ENCODE data around the gene MAGEB2.
"Not testable (repeated sequence)": the region's sequence is repeated elsewhere in the genome, so short reads cannot be mapped to it uniquely, and the experiment has no call there.

MAGEB2 gene

GRCh38 chrX:30215357-30215843 lies at the start of gene MAGEB2:
Gene MAGEB2, plus strand, starts transcription at chrX:30215563. Its CDS starts 3,018 bp downstream, at chrX:30218581.
- no peak for DNase-seq

- no peak for DNase-seq
Measured at GRCh38 chrX:30170900-30171299, 44.5 kb upstream of the MAGEB2 start.

DNA sequence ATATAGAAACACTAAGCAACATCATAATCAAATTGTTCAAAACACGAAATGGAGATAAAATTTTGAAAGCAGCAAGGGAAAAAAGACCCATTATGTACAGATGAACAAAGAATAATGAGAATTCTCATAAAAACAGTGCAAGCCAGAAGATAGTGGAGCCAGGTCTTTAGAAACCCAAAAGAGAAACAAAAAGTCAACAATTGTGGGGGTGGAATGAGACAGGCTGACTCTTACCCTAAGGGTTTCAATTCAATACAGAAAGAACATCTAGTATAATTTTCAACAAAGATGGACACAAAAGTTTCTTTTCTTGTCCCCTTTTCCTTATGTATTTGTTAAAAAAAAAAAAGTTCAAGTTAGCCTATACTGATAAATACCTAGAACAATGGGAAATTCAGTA lies 34.0 kb upstream of the MAGEB2 start:
- no peak for DNase-seq

GRCh38 chrX:30183554-30183953 lies 31.8 kb upstream of the MAGEB2 start:
- no peak for DNase-seq

DNA sequence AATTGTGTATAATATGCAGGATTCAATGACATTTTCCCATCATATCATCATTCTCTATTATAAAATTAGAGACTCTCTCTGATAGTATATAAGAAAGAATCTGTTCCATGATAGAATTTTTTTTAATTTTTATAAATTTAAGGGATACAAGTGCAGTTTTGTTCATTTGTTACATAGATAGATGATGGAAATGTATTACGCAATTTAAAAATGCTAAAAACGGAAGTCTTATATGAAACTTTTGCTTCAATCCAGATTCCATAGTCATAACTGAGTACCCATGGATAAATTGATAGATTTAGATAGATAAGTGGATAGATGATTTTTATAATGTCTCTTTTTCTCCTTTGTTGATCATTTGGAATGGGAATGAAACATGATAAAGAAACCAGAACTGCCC lies 24.9 kb upstream of the MAGEB2 start:
- no peak for DNase-seq

DNA sequence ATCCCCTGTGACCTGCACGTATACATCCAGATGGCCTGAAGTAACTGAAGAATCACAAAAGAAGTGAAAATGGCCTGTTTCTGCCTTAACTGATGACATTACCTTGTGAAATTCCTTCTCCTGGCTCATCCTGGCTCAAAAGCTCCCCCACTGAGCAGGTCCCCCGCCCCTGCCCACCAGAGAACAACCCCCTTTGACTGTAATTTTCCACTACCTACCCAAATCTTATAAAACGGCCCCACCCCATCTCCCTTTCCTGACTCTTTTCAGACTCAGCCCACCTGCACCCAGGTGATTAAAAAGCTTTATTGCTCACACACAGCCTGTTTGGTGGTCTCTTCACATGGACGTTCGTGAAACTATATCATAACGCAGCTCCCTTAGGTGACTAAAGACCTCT lies 21.5 kb upstream of the MAGEB2 start:
- DNase-seq = not testable (repeated sequence)

DNA sequence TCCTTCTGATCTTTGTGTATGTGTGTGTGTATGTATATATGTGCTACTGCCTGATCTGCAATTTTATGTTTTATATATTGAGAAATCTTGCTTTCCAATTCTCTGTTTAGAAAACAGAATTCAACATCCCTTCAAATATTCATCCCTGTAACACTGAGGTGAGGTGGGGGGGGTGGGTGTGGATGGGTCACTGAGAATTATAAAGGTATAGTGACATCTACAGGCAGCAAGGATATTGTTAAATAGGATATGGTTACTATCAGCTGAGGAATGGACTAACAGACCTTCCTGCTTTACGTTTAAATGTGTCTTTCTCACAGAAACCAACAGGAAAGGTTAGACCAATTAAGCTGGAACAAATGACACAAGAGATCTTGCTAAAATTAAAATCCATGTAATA lies 19.0 kb upstream of the MAGEB2 start:
- DNase-seq = no peak

DNA sequence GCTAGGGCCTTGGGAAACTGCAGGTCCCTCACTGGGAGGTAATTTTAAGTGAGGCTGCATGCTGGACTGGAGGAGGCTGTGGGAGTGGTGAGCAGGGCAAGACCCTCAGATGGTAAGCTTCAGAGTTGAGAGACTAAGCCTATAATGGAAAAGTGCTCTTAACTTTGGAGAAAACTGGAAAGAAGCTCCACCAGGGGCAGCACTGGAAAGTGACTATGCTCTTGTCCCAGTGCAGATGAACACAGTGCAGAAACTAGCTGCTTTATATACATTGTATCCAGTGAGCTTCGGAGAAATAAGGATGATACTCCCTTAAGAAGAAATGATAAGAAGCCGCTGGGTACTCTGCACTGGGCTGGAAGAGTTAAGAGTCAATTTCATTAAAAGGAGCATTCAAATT lies 3.2 kb upstream of the MAGEB2 start:
- DNase-seq = no peak

DNA sequence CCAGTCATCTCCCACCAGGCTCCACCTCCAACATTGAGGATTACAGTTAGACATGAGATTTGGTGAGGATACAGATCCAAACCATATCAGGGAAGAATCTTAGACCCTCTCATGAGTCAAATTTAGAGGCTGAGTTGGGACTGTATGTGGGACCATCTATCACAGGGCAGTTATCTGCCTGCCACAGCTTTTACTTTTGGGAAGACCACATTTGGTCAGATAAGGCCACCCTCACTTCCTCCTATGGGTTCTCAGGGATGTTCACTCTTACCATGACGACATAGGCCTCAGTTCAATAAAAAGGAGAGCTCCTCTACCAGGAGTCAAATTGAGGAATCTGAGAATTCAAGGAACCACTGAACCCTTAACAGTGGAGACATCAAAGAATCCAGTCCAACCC lies 2.1 kb downstream of the MAGEB2 start:
- no peak for DNase-seq

DNA sequence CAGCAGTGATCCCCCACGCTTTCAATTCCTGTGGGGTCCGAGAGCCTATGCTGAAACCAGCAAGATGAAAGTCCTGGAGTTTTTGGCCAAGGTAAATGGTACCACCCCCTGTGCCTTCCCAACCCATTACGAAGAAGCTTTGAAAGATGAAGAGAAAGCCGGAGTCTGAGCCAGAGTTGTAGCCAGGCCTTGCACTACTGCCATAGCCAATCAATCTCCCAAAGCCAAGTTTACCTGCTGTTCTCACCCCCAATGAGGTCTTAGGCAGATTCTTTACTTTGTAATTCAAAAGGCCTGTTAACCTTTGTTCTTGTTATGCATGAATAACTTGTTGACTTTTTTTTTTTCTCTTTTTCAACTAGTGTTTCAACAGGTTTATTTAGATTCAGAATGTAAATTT lies 4.0 kb downstream of the MAGEB2 start:
- no peak for DNase-seq

DNA sequence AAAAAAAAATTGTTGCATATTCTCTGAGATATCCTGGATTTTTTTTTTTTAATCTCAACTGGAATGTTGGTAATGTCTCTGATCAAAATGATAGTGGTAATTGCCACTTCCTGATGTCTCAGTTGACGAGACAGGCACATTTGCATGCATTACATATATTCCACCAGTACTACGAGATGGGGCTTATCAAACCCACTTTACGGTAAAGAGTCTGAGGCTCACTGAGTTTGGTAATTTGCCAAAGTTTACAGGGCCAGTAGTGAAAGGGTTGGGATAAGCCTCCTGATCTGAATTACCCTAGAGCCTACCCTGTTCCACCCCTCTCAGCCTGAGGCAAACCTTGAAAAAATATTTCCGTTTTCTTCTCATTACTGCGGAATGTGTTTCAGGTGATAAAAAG lies 5.3 kb downstream of the MAGEB2 start:
- no peak for DNase-seq

- DNase-seq = no peak
Measured at GRCh38 chrX:30224536-30224935, 9.2 kb downstream of the MAGEB2 start.

DNA sequence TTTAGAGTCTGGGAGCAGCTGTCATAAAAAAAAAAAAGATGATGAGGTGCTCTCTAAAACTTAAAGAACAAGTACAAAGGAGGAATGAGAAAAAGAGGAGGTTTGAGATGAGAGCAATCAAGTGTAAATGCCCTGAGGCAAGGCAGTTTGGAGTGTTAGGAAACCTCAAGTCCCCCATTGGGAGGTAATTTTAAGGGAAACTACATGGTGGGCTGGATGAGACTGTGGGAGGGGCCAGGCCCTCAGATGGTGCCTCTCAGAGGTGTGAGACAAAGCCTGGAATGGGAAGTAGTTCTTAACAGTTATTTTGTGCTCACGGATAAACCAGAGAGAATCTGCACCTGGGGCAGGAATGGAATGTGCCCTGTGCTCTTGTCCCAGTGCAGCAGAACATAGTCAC lies 13.2 kb downstream of the MAGEB2 start:
- no peak for DNase-seq

DNA sequence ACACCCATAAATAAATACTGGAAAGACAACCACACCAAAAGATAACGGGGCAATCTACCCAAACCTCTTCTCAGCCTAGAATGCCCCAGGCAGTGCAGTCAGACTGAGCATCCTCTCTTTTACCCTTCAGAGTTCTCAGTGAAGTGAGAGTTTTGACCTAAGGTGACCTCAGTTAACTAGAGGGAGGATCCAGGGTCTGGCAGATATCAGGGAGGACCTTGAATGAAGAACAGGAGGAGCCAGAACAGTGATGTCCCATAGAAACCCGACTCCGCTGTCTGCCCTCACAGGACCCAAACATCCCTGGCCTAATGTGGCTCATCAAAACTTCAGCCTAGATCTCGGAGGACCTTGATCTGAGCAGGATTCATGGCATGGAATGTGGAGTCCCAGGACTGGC lies 15.0 kb downstream of the MAGEB2 start, which contains the start of gene MAGEB3:
TSS of gene MAGEB3 (plus strand) at position 263 of the 400 bp plus-strand sequence. CDS start 5,268 bp downstream, outside the sequence.
- DNase-seq = no peak

DNA sequence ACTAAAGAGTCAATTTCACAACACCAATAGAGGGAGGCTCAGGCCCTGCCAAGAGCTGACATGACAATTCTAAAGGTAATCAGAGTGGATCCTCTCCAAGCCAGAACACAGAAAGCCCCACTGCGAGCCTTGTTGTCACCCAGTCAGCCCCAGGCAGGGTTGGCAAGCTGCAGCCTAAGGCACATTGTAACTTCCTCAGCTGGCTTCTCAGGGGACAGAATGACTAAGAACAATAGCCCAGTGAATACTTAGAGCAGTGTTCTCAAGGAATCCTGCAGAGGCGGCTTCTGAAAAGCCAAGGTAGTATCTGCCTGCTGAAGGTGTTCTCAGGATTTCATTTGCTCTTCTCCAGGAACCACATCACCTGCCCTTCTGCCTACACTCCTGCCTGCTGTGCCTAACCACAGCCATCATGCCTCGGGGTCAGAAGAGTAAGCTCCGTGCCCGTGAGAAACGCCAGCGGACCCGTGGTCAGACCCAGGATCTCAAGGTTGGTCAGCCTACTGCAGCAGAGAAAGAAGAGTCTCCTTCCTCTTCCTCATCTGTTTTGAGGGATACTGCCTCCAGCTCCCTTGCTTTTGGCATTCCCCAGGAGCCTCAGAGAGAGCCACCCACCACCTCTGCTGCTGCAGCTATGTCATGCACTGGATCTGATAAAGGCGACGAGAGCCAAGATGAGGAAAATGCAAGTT lies 26.5 kb downstream of the MAGEB2 start, which contains the start of gene MAGEB4:
TSS of gene MAGEB4 (plus strand) at position 277 of the 692 bp plus-strand sequence. CDS start at position 413, 136 bp downstream.
- DNase-seq = no peak

DNA sequence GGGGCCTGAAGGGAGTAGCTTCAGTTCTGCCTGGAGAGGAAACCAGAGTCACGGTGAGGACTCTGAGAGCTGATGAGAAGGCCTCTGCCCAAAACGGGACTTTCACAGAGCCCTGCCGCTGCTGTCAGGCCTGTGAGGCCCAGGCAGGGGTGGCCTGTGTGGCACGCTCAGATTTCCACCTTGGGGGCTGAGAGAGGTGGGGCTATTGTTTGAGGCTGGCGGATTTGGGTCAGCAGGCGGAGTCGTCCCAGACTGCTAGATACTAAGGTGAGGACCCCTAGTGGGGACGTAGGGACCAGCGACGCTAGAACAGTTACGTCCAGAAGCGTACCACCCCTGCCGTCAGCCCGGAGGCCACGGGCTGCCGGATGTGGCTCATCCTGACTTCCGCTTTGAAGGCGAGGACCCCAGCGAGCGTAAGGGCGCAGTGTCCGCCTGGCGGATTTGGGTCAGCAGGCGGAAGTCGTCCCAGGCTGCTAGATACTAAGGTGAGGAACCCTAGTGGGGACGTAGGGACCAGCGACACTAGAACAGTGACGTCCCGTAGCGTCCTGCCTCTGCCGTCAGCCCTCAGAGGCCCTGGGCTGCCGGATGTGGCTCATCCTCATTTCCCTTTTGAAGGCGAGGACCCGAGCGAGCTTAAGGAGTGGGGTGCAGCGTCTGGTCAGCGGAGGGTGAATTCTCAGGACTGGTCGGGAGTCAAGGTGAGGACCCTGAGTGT lies 31.6 kb downstream of the MAGEB2 start, which contains the start of gene MAGEB1:
TSS of gene MAGEB1 (plus strand) at position 378 of the 721 bp plus-strand sequence. CDS start 3,348 bp downstream, outside the sequence.
- DNase-seq = no peak

DNA sequence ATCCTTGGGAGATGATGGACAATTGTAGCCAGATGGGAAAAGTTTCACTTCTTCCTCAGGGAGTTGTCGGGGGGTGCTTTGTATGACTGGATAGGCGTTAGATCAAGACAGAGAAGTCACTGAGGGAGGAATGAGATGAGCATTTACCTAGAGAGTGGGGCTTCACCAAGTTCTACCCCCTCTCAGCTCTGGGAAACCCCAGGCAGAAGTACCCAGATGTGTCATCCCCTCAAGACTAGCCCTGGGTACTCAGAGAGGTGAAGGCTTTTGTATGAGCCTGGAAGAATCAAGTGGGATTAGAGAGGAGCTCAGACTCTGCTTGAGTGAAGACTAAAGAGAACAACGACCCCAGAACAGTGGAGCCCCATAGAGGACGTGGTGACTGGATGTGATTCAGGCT lies 33.5 kb downstream of the MAGEB2 start:
- no peak for DNase-seq

DNA sequence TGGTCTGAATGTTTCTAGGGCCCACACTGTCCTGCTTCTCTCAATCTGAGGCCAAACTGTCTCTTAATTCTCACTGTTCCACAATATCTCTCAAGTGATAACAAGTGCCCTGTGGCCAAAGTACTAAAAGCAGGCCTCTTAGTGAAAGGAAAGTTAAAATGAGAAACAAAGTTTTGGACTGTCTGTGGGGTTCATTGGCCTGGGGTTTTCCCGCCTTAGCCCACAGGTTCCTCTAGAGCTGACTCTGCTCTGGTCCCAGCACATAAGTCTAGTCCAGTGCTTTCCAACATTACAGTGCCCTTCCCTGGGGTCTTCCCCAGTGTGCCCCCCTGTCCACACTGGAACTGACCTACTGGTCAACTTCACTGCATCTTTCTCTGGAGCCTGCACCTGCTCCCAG lies 37.9 kb downstream of the MAGEB2 start:
- no peak for DNase-seq

DNA sequence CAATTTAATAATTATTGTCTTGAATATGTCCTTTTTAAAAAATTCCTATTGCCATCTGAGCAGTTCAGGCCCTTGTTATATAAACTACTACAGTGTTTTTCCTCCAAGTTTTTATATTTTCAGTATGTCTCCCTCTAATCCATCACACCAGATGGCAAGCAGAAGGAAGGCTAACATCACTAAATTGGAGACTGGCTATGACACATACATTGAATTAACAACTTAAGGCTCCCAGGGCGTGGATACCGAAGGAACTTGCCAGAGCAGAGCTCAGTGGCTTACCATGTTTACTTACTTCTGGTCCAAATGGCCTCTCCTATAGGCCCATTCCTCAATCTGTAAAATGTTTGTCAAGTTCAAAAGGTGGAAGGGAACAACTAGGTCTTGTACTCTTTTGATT lies 44.6 kb downstream of the MAGEB2 start:
- no peak for DNase-seq

DNA sequence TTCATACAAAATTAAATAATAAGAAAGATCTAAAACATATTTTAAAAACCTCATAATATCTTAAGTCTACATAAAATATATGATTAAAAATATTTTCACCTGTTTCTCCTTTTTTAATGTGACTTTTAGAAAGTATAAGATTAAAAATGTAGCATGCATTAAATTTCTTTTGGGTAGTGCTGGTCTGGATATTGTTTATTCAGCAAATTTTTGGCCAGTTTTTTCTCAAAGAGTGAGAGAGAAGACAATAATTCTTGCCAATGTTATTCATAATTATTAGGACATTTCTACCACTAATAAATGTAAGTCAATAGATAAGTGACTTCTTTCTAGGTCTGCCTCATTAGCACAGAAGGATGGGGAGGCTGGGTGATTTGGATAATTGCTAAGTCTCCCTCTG lies 45.6 kb downstream of the MAGEB2 start:
- no peak for DNase-seq

- no peak for DNase-seq
Measured at GRCh38 chrX:30262763-30263162, 47.4 kb downstream of the MAGEB2 start.
